Stimulated activated memory B cell treated with anti-CD40 and anti-IgM and Interleukin-4, amounts not matched to agents 10 μg/mL and 1 μg/mL and 100 μg/mL, for 72 hours (primary cell): ENCODE measurements around the gene RANBP17.
"Not testable (repeated sequence)": the region's sequence is repeated elsewhere in the genome, so short reads cannot be mapped to it uniquely, and the experiment has no call there.

Experiments used
- ATAC-seq: fragments of 150-1000 bp; cut with Tn5 transposase; 2 replicates; pipeline ENCODE4 v1.10.0; 2021
- H3K27ac Mint-ChIP-seq: one replicate; pipeline ENCODE4 v1.8.0; 2022; ENCODE audit warnings: mild to moderate bottlenecking, mixed read lengths
- H3K27me3 Mint-ChIP-seq: one replicate; pipeline ENCODE4 v1.8.0; 2022; ENCODE audit warnings: mixed read lengths
- H3K36me3 Mint-ChIP-seq: one replicate; pipeline ENCODE4 v1.8.0; 2022; ENCODE audit warnings: mixed read lengths
- H3K4me1 Mint-ChIP-seq: one replicate; pipeline ENCODE4 v1.8.0; 2022; ENCODE audit warnings: mixed read lengths
- H3K4me3 Mint-ChIP-seq: one replicate; pipeline ENCODE4 v1.8.0; 2022; ENCODE audit warnings: mild to moderate bottlenecking, moderate library complexity, mixed read lengths
- H3K9me3 Mint-ChIP-seq: one replicate; pipeline ENCODE4 v1.8.0; 2022; ENCODE audit warnings: mixed read lengths

RANBP17 gene

DNA sequence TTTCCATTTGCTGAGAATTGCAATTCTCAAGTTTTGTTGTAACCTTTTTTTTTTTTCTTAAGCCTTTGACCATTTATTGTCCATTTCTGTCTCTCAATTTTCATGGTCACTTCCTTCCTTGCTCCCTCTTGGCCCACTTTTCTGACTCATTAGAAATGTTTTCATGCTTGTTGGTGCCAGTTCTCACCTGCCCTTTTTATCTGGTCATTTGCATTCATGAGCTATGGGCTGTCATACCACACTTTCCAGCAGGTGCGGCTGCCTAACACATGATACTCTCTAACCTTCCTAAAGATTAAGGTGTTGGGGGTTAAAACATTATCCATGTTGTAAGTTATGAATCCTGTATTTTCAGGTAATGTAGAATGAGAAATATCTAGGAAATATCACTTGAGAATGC is 296.8 kb downstream of the RANBP17 start:
- H3K27ac Mint-ChIP-seq = no peak overlapping the region
- H3K4me1 Mint-ChIP-seq = no peaks in the 10 kb centered on the region
- H3K27me3 Mint-ChIP-seq = no peaks in the 10 kb centered on the region
- no peak overlapping the region for H3K4me3 Mint-ChIP-seq
- no peaks in the 10 kb centered on the region for H3K36me3 Mint-ChIP-seq
- H3K9me3 Mint-ChIP-seq = no peaks in the 10 kb centered on the region
- ATAC-seq = no peak

DNA sequence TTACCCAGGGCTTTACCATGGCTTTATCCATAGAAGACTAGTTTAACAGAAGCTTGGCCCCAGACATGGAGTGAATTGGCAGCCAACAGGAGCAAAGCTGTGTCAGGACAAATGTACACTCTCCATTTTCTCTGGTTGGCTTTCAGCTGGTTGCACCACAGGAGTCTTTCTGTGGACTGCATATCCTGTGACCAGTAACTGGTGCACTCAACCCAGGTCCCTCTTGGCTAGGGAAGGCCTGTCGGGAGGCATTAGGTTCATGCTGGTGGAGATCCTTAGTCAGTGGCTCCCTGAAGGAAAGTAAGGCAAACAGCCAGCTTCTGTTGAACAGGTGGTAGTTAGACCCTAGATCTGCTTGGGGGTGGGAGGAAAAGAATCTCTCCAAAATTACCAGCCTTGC is 300.3 kb downstream of the RANBP17 start:
- H3K27me3 Mint-ChIP-seq = no peaks in the 10 kb centered on the region
- H3K4me1 Mint-ChIP-seq = no peaks in the 10 kb centered on the region
- no peak overlapping the region for H3K27ac Mint-ChIP-seq
- ATAC-seq = no peak
- H3K9me3 Mint-ChIP-seq = no peaks in the 10 kb centered on the region
- H3K4me3 Mint-ChIP-seq = no peak overlapping the region
- H3K36me3 Mint-ChIP-seq = no peaks in the 10 kb centered on the region

GRCh38 chr5:171162596-171162995 is 300.8 kb downstream of the RANBP17 start:
- H3K9me3 Mint-ChIP-seq = no peaks in the 10 kb centered on the region

DNA sequence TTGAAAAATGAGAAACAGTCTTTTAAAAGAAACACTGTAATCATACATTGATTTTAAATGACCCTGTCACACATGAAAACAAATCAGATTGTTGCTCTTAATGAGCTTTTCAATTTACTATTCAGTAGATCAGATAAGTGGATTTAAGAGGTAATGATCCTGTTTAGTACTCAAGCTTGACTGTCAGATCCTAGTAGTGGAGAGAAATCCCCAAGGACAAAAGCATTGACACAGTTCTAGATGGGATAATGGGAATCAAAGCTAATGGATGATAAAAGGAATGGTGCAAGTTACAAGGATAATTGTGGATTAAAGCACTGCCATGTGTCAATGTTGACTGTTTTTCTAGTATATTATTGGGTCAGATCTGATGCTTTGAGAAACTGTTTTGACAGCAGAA is 304.9 kb downstream of the RANBP17 start:
- no peaks in the 10 kb centered on the region for H3K9me3 Mint-ChIP-seq
- H3K27ac Mint-ChIP-seq = no peak overlapping the region
- no peak for ATAC-seq
- H3K36me3 Mint-ChIP-seq = no peaks in the 10 kb centered on the region
- H3K4me1 Mint-ChIP-seq = no peaks in the 10 kb centered on the region
- no peak overlapping the region for H3K4me3 Mint-ChIP-seq
- no peaks in the 10 kb centered on the region for H3K27me3 Mint-ChIP-seq

More at GRCh38 chr5:171162596-171162995, 300.8 kb downstream of the RANBP17 start:
- H3K27me3 Mint-ChIP-seq = no peaks in the 10 kb centered on the region
- no peak overlapping the region for H3K4me3 Mint-ChIP-seq
- no peaks in the 10 kb centered on the region for H3K36me3 Mint-ChIP-seq
- no peaks in the 10 kb centered on the region for H3K4me1 Mint-ChIP-seq
- no peak overlapping the region for H3K27ac Mint-ChIP-seq
- peak; percentile 43 for ATAC-seq

DNA sequence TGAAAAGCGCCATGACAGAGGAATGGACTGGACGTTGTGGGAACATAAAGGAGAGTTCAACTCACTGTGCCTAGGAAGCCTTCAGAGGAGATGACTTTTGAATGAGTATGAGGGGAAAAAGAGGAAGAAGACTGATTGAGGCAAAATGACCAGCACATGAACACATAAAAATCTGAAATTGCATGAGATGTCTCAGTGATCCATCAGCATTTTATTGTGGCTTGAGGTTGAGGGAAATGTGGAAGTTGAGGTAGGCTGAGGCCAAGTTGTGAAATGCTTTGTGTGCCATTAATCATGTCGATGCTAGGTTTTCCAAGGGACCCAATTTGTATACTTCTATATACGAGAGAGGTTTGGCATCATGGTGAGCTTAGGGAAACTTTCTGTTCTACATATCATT is 306.4 kb downstream of the RANBP17 start:
- Mint-ChIP-seq H3K27me3 (no peaks in the 10 kb centered on the region), H3K36me3 (no peaks in the 10 kb centered on the region), H3K27ac (no peak overlapping the region), H3K4me1 (no peaks in the 10 kb centered on the region), H3K4me3 (no peak overlapping the region), H3K9me3 (no peaks in the 10 kb centered on the region)
- no peak for ATAC-seq

DNA sequence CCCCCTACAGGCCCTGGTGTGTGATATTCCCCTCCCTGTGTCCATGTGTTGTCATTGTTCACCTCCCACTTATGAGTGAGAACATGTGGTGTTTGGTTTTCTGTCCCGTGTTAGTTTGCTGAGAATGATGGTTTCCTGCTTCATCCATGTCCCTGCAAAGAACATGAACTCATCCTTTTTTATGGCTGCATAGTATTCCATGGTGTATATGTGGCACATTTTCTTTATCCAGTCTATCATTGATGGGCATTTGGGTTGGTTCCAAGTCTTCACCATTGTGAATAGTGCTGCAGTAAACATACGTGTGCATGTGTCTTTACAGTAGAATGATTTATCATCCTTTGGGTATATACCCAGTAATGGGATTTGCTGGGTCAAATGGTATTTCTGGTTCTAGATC is 313.1 kb downstream of the RANBP17 start:
- H3K36me3 Mint-ChIP-seq, ATAC-seq, H3K27ac Mint-ChIP-seq, H3K4me1 Mint-ChIP-seq, H3K4me3 Mint-ChIP-seq, H3K9me3 Mint-ChIP-seq, H3K27me3 Mint-ChIP-seq: not testable (repeated sequence)

GRCh38 chr5:171175746-171176145 is 313.9 kb downstream of the RANBP17 start:
- Mint-ChIP-seq H3K9me3 (peaks cover 3% of the 10 kb centered on the region), H3K27me3 (no peaks in the 10 kb centered on the region), H3K4me3 (no peak overlapping the region), H3K4me1 (no peaks in the 10 kb centered on the region), H3K36me3 (no peaks in the 10 kb centered on the region), H3K27ac (no peak overlapping the region)
- no peak for ATAC-seq

DNA sequence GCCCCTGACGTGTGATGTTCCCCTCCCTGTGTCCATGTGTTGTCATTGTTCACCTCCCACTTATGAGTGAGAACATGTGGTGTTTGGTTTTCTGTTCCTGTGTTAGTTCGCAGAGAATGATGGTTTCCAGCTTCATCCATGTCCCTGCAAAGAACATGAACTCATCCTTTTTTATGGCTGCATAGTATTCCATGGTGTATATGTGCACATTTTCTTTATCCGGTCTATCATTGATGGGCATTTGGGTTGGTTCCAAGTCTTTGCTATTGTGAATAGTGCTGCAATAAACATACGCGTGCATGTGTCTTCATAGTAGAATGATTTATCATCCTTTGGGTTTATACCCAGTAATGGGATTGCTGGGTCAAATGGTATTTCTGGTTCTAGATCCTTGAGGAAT is 316.4 kb downstream of the RANBP17 start:
- not testable (repeated sequence) for ATAC-seq, H3K4me1 Mint-ChIP-seq, H3K27me3 Mint-ChIP-seq, H3K27ac Mint-ChIP-seq, H3K9me3 Mint-ChIP-seq, H3K4me3 Mint-ChIP-seq, H3K36me3 Mint-ChIP-seq

DNA sequence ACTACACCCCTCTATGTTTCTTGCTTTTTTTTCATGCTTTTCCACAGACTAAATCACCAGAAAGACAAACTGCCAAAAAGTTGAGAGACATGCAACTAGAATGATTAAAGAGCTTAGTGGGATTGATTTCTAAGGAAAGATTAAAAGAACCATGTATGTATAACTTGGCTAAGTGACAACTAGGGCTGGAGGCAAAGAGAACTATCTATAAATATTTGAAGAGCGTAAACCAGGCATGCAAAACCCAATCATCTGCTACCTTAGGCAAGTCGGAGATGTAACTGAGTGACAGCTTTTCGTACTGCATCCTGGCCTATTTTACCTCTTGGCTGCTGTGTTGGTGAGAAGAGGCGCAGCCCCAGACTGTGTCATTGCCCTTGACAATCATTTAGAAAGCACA is 326.2 kb downstream of the RANBP17 start:
- no peak overlapping the region for H3K27ac Mint-ChIP-seq
- peaks cover 3% of the 10 kb centered on the region for H3K9me3 Mint-ChIP-seq
- ATAC-seq = no peak
- no peaks in the 10 kb centered on the region for H3K36me3 Mint-ChIP-seq
- H3K4me3 Mint-ChIP-seq = no peak overlapping the region
- no peaks in the 10 kb centered on the region for H3K4me1 Mint-ChIP-seq
- peaks cover 12% of the 10 kb centered on the region for H3K27me3 Mint-ChIP-seq

DNA sequence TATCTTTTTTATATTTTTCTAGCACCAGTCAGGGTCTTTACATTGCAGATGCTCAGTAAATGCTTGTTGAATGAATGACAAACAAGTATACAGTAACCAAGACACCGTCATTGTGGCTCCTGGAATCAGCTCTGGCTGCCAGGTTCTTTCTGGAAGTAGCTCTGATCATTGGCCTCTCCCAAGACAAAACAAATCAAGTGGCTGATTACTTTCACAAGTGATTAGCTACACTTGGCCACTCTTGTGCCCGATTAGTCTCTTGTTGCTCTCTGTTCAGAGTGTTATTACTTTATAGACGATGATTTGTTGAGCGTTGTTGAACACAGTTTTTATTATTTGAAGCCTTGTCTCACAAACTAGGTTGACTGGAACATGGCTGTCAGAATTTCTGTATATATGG is 327.6 kb downstream of the RANBP17 start:
- ATAC-seq = no peak
- H3K27ac Mint-ChIP-seq = no peak overlapping the region
- no peaks in the 10 kb centered on the region for H3K9me3 Mint-ChIP-seq
- no peak overlapping the region for H3K4me3 Mint-ChIP-seq
- H3K36me3 Mint-ChIP-seq = no peaks in the 10 kb centered on the region
- peaks cover 12% of the 10 kb centered on the region for H3K27me3 Mint-ChIP-seq
- H3K4me1 Mint-ChIP-seq = no peaks in the 10 kb centered on the region

DNA sequence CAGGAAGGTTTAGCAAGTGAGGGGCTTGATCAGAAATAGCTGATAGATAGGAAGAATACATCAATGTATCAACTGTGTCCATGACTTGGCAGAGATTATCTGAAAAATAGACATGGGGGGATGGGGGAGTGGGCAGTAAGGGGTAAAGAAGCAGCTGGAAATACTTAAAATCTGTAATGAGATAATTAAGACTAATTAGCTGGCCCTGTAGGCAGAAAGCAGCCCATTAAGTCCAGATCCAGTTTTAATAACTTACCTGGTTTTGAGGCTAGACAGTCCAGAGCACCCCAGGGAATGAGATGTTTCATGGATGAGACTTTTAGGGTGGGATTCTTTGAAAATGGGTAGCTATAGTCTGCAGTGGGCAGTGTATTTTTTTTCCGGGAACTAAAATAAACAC is 330.3 kb downstream of the RANBP17 start:
- Mint-ChIP-seq H3K4me1 (no peaks in the 10 kb centered on the region), H3K36me3 (no peaks in the 10 kb centered on the region), H3K27ac (no peak overlapping the region), H3K4me3 (no peak overlapping the region), H3K9me3 (no peaks in the 10 kb centered on the region), H3K27me3 (peaks cover 12% of the 10 kb centered on the region)
- no peak for ATAC-seq

DNA sequence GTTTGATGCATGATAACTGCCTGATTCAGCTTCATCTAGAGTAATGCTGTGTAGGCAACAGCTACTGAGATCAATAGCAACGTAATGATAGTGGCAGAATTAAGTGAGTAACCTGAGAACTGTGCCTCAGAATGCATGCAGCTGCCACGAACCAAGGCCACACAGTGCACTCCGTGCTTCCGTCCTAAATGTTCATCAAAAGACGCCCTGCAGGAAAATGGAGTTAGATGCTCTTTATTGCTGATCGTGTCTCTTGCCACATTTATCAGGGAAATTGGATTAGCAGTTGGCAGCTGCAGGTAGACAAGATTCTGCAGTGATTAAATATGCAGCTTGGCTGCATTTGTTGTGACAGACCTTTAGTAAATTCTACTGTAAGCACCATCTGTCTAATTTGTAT is 339.5 kb downstream of the RANBP17 start:
- H3K4me3 Mint-ChIP-seq = no peak overlapping the region
- peaks cover 9% of the 10 kb centered on the region for H3K27me3 Mint-ChIP-seq

GRCh38 chr5:171205375-171205774 is 343.6 kb downstream of the RANBP17 start:
- Mint-ChIP-seq H3K4me3 (no peak overlapping the region), H3K9me3 (no peaks in the 10 kb centered on the region), H3K27me3 (no peaks in the 10 kb centered on the region), H3K36me3 (no peaks in the 10 kb centered on the region), H3K4me1 (no peaks in the 10 kb centered on the region), H3K27ac (no peak overlapping the region)
- no peak for ATAC-seq

More for the DNA sequence above, 339.5 kb downstream of the RANBP17 start:
- no peak for ATAC-seq
- Mint-ChIP-seq H3K27ac (no peak overlapping the region), H3K36me3 (no peaks in the 10 kb centered on the region), H3K4me1 (no peaks in the 10 kb centered on the region), H3K9me3 (no peaks in the 10 kb centered on the region)

DNA sequence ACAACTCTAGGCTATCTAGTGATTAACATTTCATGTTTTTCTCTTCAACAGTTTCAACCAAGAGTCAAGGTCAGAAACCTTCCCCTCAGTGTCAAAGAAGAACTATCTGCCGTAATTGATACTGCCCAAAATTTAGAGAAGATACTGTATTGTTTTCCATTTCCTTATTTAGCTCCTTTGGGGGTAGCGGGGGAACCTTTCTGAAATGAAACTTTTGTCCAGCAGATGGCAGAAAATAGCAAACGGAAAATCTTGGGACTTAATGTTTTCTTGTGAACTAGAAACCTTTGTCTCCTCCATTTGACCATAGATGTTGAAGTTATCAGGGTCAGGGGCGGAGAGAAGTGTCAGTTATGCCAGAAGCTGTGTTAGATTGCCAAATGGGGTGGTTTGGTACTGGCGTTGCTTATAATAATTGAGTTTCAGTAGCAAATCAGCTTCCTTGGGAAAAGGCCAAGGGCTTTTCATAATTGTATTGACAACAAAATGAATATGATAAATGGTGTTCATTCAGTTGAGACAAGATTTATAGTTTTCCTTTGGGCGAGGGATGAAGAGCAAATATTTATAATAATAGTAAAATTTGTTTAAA is 345.5 kb downstream of the RANBP17 start:
- no peak overlapping the region for H3K4me3 Mint-ChIP-seq

GRCh38 chr5:171221916-171222315 is 360.1 kb downstream of the RANBP17 start:
- ATAC-seq = no peak
- Mint-ChIP-seq H3K4me3 (no peak overlapping the region), H3K4me1 (no peaks in the 10 kb centered on the region), H3K27me3 (peaks cover 5% of the 10 kb centered on the region), H3K27ac (no peak overlapping the region), H3K9me3 (no peaks in the 10 kb centered on the region), H3K36me3 (no peaks in the 10 kb centered on the region)

More for the DNA sequence above, 345.5 kb downstream of the RANBP17 start:
- Mint-ChIP-seq H3K4me1 (no peaks in the 10 kb centered on the region), H3K27me3 (no peaks in the 10 kb centered on the region), H3K27ac (no peak overlapping the region), H3K9me3 (no peaks in the 10 kb centered on the region), H3K36me3 (no peaks in the 10 kb centered on the region)
- ATAC-seq = peak; percentile 36

DNA sequence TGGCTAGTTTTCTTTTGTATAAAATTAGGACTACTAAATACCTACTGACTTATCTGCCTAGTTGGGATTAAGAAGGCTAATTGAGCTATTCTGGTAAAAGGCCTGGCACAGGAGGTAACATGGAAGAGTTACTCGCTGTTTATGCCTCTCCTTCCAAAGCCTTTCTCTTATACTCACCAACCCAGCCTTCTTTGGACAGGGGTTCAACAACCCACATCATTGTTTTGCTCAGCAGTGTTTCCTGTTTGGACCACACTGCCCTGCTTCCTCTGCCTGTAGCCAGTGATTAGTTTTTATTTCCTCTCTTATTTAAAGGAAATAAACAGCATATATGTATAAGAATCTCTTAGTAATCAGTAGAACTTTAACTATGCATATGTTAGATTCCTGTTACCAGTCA is 362.1 kb downstream of the RANBP17 start:
- no peaks in the 10 kb centered on the region for H3K9me3 Mint-ChIP-seq
- no peak for ATAC-seq
- H3K27me3 Mint-ChIP-seq = peaks cover 8% of the 10 kb centered on the region
- no peaks in the 10 kb centered on the region for H3K36me3 Mint-ChIP-seq
- no peak overlapping the region for H3K4me3 Mint-ChIP-seq
- H3K4me1 Mint-ChIP-seq = no peaks in the 10 kb centered on the region
- no peak overlapping the region for H3K27ac Mint-ChIP-seq
